Measurements from ENCODE around the gene ENO4. TPM values are rescaled to one million over a fixed set of nuclear protein-coding genes. Genes with fewer than 3 reads are reported as not detected.
A peak's percentile ranks its signal among the peaks of the same experiment; 100 is the strongest.

ENO4 gene
- total RNA-seq, 1 donor from 2014 or later, result not detected

GRCh38 chr10:116886772-116887171 is 37.5 kb downstream of the ENO4 start:
- peaks cover 7% of the 10 kb centered on the region for H3K4me1 ChIP-seq
- H3K36me3 ChIP-seq, result no peaks in the 10 kb centered on the region
- H3K27ac ChIP-seq (replicated peaks), result no peak overlapping the region
- no peaks in the 10 kb centered on the region for H3K9me3 ChIP-seq (replicated peaks)
- DNase-seq, result no peak
- H3K27me3 ChIP-seq (ENCODE audit: low read depth), result no peaks in the 10 kb centered on the region
- no peak overlapping the region for H3K4me3 ChIP-seq
- no peak for TF ChIP-seq CTCF (IDR thresholded peaks at IDR 0.05; ENCODE audit: borderline replicate concordance)
- intact Hi-C loops (cut with micrococcal nuclease), result no loop called here

DNA sequence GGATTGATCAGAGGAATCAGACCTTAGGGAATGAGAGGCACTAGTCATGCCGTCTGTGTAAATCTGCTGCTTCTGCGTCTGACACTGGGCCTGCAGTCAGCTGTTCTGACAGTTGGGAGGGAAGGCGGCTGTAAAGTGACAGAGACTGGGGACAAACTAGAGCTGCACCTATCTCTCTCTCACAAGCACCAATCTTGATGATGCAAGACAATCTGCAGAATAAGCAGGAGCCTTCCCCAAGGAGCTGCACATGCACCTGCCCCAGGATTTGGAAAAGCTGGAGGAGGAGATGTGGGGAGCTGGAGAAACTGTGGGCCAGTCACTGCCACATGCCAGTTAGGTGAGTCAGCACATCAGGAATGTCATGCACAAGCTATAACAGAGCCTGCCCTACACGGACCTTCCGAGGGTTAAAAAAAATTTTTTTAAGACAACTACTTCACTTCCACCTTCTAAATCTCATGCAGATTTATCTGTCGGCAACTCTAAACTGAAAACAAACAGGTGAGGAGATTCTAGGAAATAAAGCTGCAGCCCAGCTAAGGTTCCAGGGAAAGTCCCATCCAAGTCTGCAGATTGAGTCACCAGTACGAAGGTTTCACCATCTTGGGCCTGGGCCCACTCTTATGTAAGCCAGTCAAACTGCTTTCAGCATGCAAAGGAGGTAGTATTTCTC is 39.2 kb downstream of the ENO4 start:
- no peak for TF ChIP-seq CTCF (IDR thresholded peaks at IDR 0.05; ENCODE audit: borderline replicate concordance)
- intact Hi-C loops (cut with micrococcal nuclease), result no loop called here
- H3K4me3 ChIP-seq, result no peak overlapping the region
- peak; percentile 33 for DNase-seq
- H3K4me1 ChIP-seq, result peaks cover 7% of the 10 kb centered on the region
- no peaks in the 10 kb centered on the region for H3K27me3 ChIP-seq (ENCODE audit: low read depth)
- H3K27ac ChIP-seq (replicated peaks), result no peak overlapping the region
- no peaks in the 10 kb centered on the region for H3K36me3 ChIP-seq
- H3K9me3 ChIP-seq (replicated peaks), result no peaks in the 10 kb centered on the region

- TF ChIP-seq CTCF (IDR thresholded peaks at IDR 0.05; ENCODE audit: borderline replicate concordance), result no peak
- intact Hi-C loops (cut with micrococcal nuclease), result no loop called here
- no peaks in the 10 kb centered on the region for H3K36me3 ChIP-seq
- H3K27me3 ChIP-seq (ENCODE audit: low read depth), result no peaks in the 10 kb centered on the region
- no peaks in the 10 kb centered on the region for H3K9me3 ChIP-seq (replicated peaks)
- H3K4me3 ChIP-seq, result no peak overlapping the region
- H3K27ac ChIP-seq (replicated peaks), result no peak overlapping the region
- DNase-seq, result no peak
- H3K4me1 ChIP-seq, result peaks cover 7% of the 10 kb centered on the region
Observed at GRCh38 chr10:116889066-116889465, 39.8 kb downstream of the ENO4 start.

DNA sequence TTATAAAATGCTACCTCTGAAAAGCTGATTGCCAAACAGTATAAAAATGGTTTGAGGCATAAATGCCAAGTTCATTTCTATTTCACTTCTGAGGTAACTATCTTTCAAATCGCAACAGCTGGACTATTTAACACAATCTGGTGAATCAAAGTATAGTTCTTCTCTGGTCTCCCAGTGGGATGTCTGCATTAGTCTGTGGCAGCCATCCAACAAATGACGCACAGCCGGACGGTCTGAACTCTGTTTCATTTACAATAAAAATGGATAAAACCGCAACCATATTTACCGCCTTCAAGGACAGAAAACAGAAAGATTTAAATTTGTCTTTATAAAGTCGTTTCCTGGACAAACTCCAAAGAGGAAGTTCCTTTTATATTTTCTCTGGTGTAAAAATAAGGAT is 41.9 kb downstream of the ENO4 start:
- no peak for TF ChIP-seq CTCF (IDR thresholded peaks at IDR 0.05; ENCODE audit: borderline replicate concordance)
- Histone ChIP-seq H3K27me3 (ENCODE audit: low read depth) (no peaks in the 10 kb centered on the region), H3K4me1 (peaks cover 7% of the 10 kb centered on the region), H3K9me3 (replicated peaks) (no peaks in the 10 kb centered on the region), H3K4me3 (peak overlapping the region; percentile 3), H3K36me3 (no peaks in the 10 kb centered on the region), H3K27ac (replicated peaks) (no peak overlapping the region)
- peak; percentile 60 for DNase-seq
- intact Hi-C loops (cut with micrococcal nuclease), result no loop called here

GRCh38 chr10:116892907-116893685 is 43.8 kb downstream of the ENO4 start:
- peaks cover 7% of the 10 kb centered on the region for H3K4me1 ChIP-seq
- H3K27ac ChIP-seq (replicated peaks), result no peak overlapping the region
- no peaks in the 10 kb centered on the region for H3K27me3 ChIP-seq (ENCODE audit: low read depth)
- DNase-seq, result no peak
- no peaks in the 10 kb centered on the region for H3K36me3 ChIP-seq
- no peaks in the 10 kb centered on the region for H3K9me3 ChIP-seq (replicated peaks)
- intact Hi-C loops (cut with micrococcal nuclease), result no loop called here
- no peak for TF ChIP-seq CTCF (IDR thresholded peaks at IDR 0.05; ENCODE audit: borderline replicate concordance)
- H3K4me3 ChIP-seq, result no peak overlapping the region
